Activated naive CD8-positive, alpha-beta T cell treated with anti-CD3 and anti-CD28 coated beads, Interleukin-2, amount 50 U/mL, for 24 hours (primary cell): ENCODE data around the gene MAD1L1.
A peak's percentile ranks its signal among the peaks of the same experiment; 100 is the strongest.

Experiments
- ATAC-seq: fragments of 150-1000 bp; cut with Tn5 transposase; one replicate; pipeline ENCODE4 v1.10.0; 2021
- DNase-seq: peaks from one replicate; pipeline ENCODE4 v3.0.0; 2021
- H3K27ac Mint-ChIP-seq: one replicate; pipeline ENCODE4 v1.8.0; 2021; ENCODE audit warnings: mild to moderate bottlenecking, mixed read lengths
- H3K27me3 Mint-ChIP-seq: one replicate; pipeline ENCODE4 v1.8.0; 2021; ENCODE audit warnings: mixed read lengths
- H3K36me3 Mint-ChIP-seq: one replicate; pipeline ENCODE4 v1.8.0; 2021; ENCODE audit warnings: low read depth, mixed read lengths
- H3K4me1 Mint-ChIP-seq: one replicate; pipeline ENCODE4 v1.8.0; 2021; ENCODE audit warnings: mixed read lengths
- H3K4me3 Mint-ChIP-seq: one replicate; pipeline ENCODE4 v1.8.0; 2021; ENCODE audit warnings: mild to moderate bottlenecking, moderate library complexity, mixed read lengths
- H3K9me3 Mint-ChIP-seq: one replicate; pipeline ENCODE4 v1.8.0; 2021; ENCODE audit warnings: mixed read lengths

The MAD1L1 gene

GRCh38 chr7:1923409-1924257, 309.1 kb downstream of the MAD1L1 start:
- peaks cover 11% of the 10 kb centered on the region for H3K36me3 Mint-ChIP-seq
- DNase-seq (no peak), ATAC-seq (no peak)
- peak overlapping the region; percentile 69 for H3K27ac Mint-ChIP-seq
- H3K9me3 Mint-ChIP-seq, result no peaks in the 10 kb centered on the region
- peaks cover 86% of the 10 kb centered on the region for H3K4me1 Mint-ChIP-seq
- peak overlapping the region; percentile 2 for H3K4me3 Mint-ChIP-seq
- peaks cover 14% of the 10 kb centered on the region for H3K27me3 Mint-ChIP-seq

- Mint-ChIP-seq H3K27me3 (peaks cover 11% of the 10 kb centered on the region), H3K36me3 (peaks cover 11% of the 10 kb centered on the region), H3K4me3 (no peak overlapping the region), H3K4me1 (peaks cover 83% of the 10 kb centered on the region), H3K9me3 (no peaks in the 10 kb centered on the region), H3K27ac (no peak overlapping the region)
- ATAC-seq, result no peak
- no peak for DNase-seq
Measured at GRCh38 chr7:1922870-1923236, 309.9 kb downstream of the MAD1L1 start.

DNA sequence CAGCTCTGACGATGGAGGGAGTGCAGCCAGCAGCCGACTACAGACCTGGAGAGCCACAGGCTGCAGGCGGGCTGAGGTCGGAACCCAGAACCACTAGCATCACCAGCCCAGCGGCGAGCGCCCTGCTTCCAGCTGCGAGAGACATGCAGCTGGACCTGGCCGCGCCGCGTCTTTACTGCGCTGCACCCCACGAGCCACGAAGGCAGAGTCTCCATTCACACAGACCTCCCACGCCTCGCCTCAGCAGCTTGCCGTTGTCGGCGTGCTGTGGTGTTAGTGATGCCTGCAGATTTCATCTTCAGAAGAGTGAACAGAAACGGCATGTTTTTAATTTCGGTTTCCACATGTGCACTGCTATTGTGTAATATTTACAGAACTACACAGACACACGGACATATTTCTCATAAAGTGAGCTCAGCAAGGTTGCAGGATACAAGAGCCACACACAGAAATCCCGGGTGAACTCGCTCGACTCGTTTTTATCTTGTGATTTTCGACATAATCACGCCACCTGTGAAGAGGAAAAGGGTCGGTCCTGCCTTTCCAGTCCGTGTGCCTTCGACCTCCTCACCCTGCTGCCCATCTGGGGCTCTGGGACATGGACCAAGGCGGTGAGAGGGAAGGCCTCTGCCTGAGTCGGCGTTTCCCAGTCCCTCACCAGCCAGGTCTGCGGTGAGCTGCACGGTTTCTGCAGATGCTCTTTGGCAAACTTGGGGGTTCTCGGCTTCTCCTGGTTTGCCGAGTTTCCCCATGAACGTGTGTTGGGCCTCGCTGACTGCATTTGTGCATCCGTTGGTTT, 310.5 kb downstream of the MAD1L1 start:
- H3K27me3 Mint-ChIP-seq, result peaks cover 7% of the 10 kb centered on the region
- peak overlapping the region; percentile 43 for H3K4me3 Mint-ChIP-seq
- ATAC-seq (peak; percentile 29), DNase-seq (peak; percentile 36)
- H3K27ac Mint-ChIP-seq, result no peak overlapping the region
- H3K9me3 Mint-ChIP-seq, result no peaks in the 10 kb centered on the region
- H3K36me3 Mint-ChIP-seq, result peaks cover 11% of the 10 kb centered on the region
- peaks cover 79% of the 10 kb centered on the region for H3K4me1 Mint-ChIP-seq

- H3K27ac Mint-ChIP-seq, result no peak overlapping the region
- no peaks in the 10 kb centered on the region for H3K27me3 Mint-ChIP-seq
- no peaks in the 10 kb centered on the region for H3K9me3 Mint-ChIP-seq
- H3K36me3 Mint-ChIP-seq, result peaks cover 11% of the 10 kb centered on the region
- H3K4me1 Mint-ChIP-seq, result peaks cover 65% of the 10 kb centered on the region
- peak overlapping the region; percentile 69 for H3K4me3 Mint-ChIP-seq
- no peak for DNase-seq
- ATAC-seq, result no peak
Measured at GRCh38 chr7:1920881-1921280, 311.9 kb downstream of the MAD1L1 start.

- DNase-seq (peak; percentile 35), ATAC-seq (peak; percentile 29)
- peak overlapping the region; percentile 55 for H3K27ac Mint-ChIP-seq
- H3K4me3 Mint-ChIP-seq, result peak overlapping the region; percentile 69
- H3K36me3 Mint-ChIP-seq, result peaks cover 11% of the 10 kb centered on the region
- no peaks in the 10 kb centered on the region for H3K9me3 Mint-ChIP-seq
- H3K4me1 Mint-ChIP-seq, result peaks cover 59% of the 10 kb centered on the region
- no peaks in the 10 kb centered on the region for H3K27me3 Mint-ChIP-seq
Measured at GRCh38 chr7:1920266-1920681, 312.5 kb downstream of the MAD1L1 start.

DNA sequence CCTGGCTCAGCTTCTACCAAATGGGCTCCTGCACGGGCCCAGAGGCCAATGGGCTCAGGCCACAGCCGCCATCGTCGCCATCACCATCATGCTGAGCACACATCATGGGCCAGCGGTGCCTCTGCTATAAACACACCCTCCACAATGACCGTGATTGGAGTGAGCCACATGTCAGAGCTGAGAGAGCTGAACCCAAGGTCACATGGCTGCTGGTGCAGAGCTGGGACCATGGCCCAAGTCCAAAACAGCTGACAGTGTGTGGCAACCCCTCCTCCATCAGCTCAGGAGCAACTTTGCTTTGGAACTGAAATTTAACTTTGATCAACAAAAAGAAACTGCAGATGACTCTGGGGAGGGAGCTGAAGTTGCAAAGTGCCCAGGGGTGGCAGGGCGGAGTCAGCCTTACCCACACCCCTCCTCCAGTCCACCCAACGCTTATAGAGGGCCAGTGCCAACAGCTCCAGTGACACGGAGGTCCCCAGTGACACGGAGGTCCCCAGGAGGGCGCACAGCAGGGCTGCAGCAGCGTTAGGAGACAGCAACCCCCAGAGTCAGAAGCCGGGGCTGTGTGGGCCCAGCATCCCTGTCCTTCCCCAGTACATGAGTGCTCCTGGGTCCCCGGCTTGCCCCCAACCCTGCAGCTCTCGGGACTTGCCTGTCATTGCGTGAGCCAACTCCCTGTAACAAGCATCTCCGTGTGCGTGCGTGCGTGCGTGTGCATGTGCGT, 313.0 kb downstream of the MAD1L1 start:
- peaks cover 53% of the 10 kb centered on the region for H3K4me1 Mint-ChIP-seq
- peak overlapping the region; percentile 69 for H3K4me3 Mint-ChIP-seq
- H3K27me3 Mint-ChIP-seq, result no peaks in the 10 kb centered on the region
- ATAC-seq, result peak; percentile 3
- peak overlapping the region; percentile 55 for H3K27ac Mint-ChIP-seq
- no peak for DNase-seq
- H3K36me3 Mint-ChIP-seq, result peaks cover 11% of the 10 kb centered on the region
- no peaks in the 10 kb centered on the region for H3K9me3 Mint-ChIP-seq

DNA sequence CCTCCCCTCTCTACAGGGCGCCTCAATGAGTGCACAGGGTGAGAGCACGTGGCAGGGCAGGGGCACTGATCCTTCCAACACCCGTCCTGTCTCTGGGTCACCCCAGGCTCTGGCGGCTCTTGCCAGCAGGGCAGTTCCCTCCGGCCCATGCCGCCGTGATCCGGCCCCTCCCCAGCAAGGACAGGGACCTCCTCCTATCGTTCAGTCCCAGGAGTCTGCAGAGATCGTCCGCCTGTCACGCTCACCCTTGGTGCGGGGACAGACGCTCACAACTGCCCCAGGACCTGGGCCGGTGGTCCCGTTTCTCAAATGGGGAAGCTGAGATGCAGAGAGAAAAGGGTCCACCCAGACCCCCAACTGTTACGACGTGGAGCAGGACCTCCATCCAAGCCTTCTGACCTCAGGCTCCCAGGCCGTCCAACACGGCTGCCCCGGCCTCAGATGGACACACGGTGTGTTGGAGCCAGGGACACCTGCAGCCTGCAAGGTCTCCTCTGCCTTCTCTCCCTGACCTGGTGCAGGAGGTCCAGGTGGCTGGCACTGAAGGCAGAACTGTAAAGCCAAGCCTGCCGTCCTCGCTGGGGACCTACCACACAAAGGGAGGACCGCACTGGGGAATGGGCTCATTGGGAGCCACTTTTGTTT, 313.7 kb downstream of the MAD1L1 start:
- ATAC-seq (no peak), DNase-seq (no peak)
- Mint-ChIP-seq H3K27me3 (no peaks in the 10 kb centered on the region), H3K4me1 (peaks cover 46% of the 10 kb centered on the region), H3K36me3 (peaks cover 8% of the 10 kb centered on the region), H3K27ac (no peak overlapping the region), H3K9me3 (no peaks in the 10 kb centered on the region), H3K4me3 (no peak overlapping the region)

DNA sequence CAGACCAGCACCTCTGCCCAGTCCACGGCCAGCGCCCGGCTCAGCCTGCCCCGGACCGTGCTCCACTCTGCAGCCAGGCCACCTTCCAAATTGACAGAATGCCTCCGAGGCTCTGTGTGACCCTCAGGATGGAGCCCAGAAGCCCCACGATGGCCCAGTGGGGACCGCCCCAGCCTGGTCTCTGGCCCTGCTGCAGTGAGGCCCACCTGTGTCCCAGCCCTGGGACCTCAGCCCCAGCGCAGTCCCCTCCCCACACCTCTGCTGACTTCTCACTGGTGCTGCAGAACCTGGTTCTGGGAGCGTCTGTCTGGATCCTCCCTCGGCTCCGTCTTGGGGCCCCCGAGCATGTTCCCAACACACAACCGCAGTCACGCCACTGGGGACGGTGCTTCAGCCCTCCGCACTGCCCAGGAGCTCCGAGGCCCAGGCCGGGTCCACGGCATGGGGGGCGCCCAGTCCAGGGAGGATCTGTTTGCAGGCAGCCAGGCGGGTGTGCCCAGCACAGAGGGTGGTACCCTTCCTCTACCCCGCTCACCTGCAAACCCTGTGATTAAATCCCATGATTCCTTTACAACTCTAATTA, 314.6 kb downstream of the MAD1L1 start:
- H3K27me3 Mint-ChIP-seq, result no peaks in the 10 kb centered on the region
- H3K36me3 Mint-ChIP-seq, result peaks cover 6% of the 10 kb centered on the region
- no peak for ATAC-seq
- H3K9me3 Mint-ChIP-seq, result no peaks in the 10 kb centered on the region
- DNase-seq, result no peak
- H3K27ac Mint-ChIP-seq, result no peak overlapping the region
- peaks cover 38% of the 10 kb centered on the region for H3K4me1 Mint-ChIP-seq
- no peak overlapping the region for H3K4me3 Mint-ChIP-seq

DNA sequence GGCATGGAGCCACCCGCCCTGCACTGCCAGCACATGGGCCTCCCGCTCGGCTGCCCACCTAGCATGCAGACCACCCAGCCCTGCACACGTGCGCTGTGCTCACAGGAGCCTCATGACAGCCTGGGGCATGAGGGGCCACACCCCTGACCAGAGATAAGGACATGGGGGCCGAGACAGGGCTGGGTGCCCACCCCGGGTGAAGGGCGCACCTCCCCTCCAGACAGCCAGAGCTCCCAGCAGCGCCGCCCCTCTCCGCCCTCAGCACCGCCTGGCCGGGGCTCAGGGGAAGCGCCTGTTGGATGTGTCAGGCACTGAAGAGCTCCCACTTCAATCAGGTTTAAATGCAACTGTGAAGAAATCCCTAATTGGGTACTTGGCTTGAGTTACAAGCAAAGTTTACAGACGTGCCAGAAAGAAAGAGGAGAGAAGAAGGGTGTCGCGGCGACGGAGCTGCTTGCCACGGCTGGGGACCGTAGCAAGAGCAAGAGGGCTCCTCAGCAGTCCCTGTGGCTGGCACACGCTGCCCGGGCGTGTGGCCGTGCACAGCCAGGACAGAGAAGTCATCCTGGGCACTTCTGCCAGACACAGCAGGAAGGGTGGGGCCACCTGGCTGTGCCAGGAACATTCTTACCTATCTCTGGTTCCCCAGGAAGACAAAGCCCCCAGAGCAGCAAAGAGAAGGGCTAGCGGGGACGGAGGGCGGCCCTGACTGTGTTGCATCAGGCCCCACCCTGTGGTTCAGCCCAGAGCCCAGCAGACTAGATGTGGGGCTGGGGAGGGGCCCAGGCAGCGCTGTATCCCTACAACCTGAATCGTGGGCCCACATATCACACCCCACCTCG, 315.3 kb downstream of the MAD1L1 start:
- no peak for ATAC-seq
- no peak for DNase-seq
- no peaks in the 10 kb centered on the region for H3K9me3 Mint-ChIP-seq
- no peaks in the 10 kb centered on the region for H3K27me3 Mint-ChIP-seq
- H3K36me3 Mint-ChIP-seq, result peaks cover 6% of the 10 kb centered on the region
- H3K27ac Mint-ChIP-seq, result no peak overlapping the region
- no peak overlapping the region for H3K4me3 Mint-ChIP-seq
- peaks cover 31% of the 10 kb centered on the region for H3K4me1 Mint-ChIP-seq

- no peak overlapping the region for H3K27ac Mint-ChIP-seq
- H3K4me1 Mint-ChIP-seq, result peaks cover 23% of the 10 kb centered on the region
- DNase-seq, result no peak
- no peaks in the 10 kb centered on the region for H3K27me3 Mint-ChIP-seq
- H3K9me3 Mint-ChIP-seq, result no peaks in the 10 kb centered on the region
- ATAC-seq, result no peak
- peaks cover 2% of the 10 kb centered on the region for H3K36me3 Mint-ChIP-seq
- H3K4me3 Mint-ChIP-seq, result no peak overlapping the region
Measured at GRCh38 chr7:1916601-1916970, 316.2 kb downstream of the MAD1L1 start.

DNA sequence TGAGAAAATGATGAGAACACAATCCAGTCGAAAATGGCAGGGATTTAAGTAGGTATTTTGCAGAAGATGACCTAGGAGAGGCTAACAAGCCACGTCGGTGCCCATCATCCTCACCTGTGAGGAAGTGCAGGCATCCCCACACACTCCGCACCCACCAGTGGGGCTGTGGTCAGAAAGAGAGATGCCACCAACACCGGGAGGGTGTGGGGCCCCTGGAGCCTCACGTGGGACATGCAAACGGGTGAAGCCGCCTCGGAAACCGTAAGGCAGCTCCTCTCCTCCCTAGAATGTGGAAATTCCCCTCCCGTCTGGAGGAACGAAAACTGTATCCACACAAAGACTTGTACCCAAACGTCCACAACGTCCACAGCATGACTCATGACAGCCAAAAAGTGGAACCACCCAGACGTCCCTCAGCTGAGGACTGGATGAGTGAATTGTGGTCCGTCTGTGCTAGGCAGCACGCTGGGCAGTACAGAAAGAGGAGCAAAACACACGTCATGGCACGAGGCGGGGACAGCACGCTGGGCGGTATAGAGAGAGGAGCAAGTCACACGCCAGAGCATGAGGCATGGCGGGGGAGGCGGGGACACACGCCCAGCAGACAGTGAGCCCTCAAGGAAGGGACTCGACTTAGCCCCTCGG, 316.7 kb downstream of the MAD1L1 start:
- no peak for DNase-seq
- Mint-ChIP-seq H3K4me3 (no peak overlapping the region), H3K27me3 (no peaks in the 10 kb centered on the region), H3K4me1 (peaks cover 19% of the 10 kb centered on the region), H3K9me3 (no peaks in the 10 kb centered on the region), H3K27ac (no peak overlapping the region), H3K36me3 (peaks cover 2% of the 10 kb centered on the region)
- no peak for ATAC-seq

GRCh38 chr7:1915326-1915725, 317.4 kb downstream of the MAD1L1 start:
- no peak overlapping the region for H3K27ac Mint-ChIP-seq
- H3K27me3 Mint-ChIP-seq, result no peaks in the 10 kb centered on the region
- peaks cover 2% of the 10 kb centered on the region for H3K36me3 Mint-ChIP-seq
- H3K9me3 Mint-ChIP-seq, result no peaks in the 10 kb centered on the region
- peaks cover 12% of the 10 kb centered on the region for H3K4me1 Mint-ChIP-seq
- no peak overlapping the region for H3K4me3 Mint-ChIP-seq
- ATAC-seq (no peak), DNase-seq (no peak)

DNA sequence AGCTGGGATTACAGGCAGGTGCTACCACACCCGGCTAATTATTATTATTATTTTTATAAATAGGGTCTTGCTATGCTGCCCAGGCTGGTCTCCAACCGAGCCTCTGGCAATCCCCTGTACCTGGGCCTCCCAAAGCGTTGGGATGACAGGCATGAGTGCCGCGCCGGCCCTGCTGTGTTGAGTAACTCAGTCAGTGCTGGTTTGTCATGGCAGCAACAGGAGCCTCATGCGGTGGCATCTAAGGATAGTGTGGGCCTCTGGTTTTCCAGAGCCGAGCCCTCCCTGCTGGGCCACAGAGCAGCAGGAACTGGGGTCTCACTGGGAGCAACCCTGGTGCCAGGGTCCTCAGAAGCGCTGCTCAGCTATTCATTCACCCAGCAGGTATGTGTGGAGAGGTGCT, 318.0 kb downstream of the MAD1L1 start:
- peaks cover 6% of the 10 kb centered on the region for H3K4me1 Mint-ChIP-seq
- H3K36me3 Mint-ChIP-seq, result no peaks in the 10 kb centered on the region

More for the DNA sequence above, 318.0 kb downstream of the MAD1L1 start:
- ATAC-seq, result no peak
- Mint-ChIP-seq H3K27me3 (no peaks in the 10 kb centered on the region), H3K4me3 (no peak overlapping the region), H3K9me3 (no peaks in the 10 kb centered on the region), H3K27ac (no peak overlapping the region)
- DNase-seq, result no peak
